HG03469 (cell line): ENCODE results near the gene NMD3.
"Not testable (repeated sequence)": the region's sequence is repeated elsewhere in the genome, so short reads cannot be mapped to it uniquely, and the experiment has no call there.

ENCODE experiments used
- ATAC-seq: cut with Tn5 transposase; IDR thresholded peaks from one replicate; pipeline ENCODE4 v1.9.1; 2021; ENCODE audit warnings: mild to moderate bottlenecking, moderate library complexity, moderate number of reproducible peaks; ENCODE audit not compliant: unreplicated experiment

NMD3 gene

DNA sequence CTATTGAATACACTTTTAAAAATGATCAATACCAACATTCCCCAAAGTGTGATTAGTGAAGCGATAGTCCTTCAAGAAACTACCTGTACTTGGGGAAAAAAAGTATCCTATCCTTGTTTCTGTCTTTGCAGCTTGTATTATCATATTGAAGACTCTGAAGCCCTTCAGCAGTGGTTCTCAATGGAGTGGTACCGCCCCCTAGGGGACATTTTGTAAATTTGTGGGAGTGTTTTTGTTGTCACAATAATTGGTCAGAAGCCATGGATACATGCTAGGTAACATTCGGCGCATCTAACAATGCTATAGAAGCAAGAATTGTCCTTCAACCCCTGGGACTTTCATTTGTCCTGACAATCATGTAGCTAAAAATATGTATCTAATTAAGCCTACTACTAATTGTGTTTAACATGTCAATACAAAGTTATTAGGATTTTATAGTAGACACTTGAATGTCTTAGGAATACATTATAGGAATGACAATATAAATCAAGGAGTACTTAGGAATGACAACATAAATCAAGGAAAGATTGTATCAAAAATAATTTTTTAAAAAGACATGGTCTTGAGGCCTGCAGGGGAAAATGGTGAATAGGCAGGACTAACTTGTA is 53.7 kb downstream of the NMD3 start:
- no peak for ATAC-seq

DNA sequence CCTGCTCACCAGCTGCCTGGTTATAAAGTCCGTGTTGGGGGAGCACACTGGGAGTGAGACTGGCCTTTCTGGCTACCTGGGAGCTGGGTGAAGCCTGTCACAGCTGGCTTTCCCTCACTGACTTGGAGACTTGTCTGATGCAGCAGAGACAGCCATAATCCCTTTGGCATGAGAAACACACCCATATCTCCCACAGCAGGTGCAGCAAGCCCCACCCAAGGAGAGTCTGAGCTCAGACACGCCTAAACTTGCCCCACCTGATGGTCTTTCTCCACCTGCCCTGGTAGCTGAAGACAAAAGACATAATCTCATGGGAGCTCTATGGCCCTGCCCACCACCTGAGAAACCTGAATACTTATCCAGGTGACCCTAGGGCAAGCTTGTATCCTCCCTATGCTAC is 54.8 kb downstream of the NMD3 start:
- ATAC-seq, result no peak

DNA sequence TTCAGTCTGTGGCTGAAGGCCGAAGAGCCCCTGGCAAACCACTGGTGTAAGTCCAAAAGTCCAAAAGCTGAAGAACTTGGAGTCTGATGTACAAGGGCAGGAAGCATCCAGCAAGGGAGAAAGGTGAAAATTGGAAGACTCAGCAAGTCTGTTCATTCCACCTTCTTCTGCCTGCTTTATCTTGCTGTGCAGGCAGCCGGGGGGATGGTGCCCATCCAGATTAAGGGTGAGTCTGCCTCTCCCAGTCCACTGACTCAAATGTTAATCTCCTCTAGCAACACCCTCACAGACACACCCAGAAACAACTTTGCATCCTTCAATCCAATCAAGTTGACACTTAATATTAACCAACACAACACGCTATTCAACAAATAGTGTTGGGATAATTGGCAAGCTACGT is 61.3 kb downstream of the NMD3 start:
- not testable (repeated sequence) for ATAC-seq

DNA sequence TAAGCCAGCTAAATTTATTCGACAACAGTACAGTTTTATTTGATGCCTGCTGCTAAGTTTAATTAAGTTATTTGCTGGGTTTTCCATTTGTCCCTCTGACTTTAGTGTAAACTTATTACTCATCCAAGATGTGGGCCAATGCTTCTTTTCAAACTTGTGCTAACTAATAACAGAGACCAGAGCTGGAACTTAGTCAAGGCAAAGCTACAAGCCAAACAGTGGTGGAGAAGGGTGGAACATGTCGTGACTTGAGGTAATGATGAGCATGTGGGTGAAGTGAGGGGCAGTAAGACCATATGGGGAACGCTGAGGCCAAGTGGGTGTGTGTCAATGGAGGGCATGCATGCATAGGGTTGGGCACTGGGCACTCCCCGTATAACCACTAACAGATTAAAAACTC is 63.9 kb downstream of the NMD3 start:
- no peak for ATAC-seq

DNA sequence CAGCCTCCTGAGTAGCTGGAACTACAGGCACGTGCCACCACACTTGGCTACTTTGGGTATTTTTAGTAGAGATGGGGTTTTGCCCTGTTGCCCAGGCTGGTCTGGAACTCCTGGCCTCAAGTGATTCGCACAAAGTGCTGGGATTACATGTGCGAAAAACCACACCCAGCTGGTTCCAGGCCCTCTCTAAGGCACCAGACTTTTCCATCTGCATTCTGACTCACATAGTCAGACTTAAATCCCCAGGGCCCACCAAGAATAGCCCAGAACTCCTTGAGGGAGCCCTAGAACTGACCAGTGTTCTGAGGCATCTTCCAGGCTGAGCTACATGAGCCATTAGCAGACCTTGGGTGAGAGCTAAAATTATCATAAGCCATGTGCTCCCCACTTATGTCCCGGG is 68.1 kb downstream of the NMD3 start:
- ATAC-seq, result no peak

DNA sequence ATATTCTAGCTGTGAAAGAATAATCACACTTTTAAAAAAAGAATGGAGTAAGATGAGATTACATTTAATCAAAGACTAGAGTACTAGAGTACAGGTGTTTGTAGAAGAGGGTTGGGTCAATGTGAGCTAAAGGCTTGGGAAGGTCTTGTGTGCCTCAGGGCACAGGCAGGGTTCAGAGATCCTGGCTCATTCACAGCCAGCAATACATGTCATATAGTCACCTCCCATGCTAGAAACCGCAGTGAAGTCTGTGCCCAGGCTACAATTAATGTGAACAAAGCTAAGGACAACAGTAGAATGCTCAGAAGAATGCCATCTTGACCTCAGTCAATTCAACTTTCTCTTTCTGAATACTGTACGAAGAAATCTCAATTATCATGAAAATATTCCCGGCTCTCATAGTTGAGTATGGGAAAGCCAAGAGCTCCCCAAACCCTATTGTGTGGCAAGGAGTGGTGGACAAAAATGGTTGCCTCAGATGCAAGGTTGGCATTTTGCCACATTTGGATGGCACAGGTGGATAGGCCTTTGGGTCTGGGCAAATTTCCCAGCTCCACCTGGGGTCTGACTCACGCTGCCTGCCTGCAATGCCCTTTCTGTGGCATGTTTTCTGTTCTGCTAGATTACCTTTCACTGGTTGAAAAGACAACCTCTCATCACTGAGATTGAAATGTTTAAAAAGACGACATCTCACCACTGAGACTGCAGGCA is 70.2 kb downstream of the NMD3 start:
- no peak for ATAC-seq

DNA sequence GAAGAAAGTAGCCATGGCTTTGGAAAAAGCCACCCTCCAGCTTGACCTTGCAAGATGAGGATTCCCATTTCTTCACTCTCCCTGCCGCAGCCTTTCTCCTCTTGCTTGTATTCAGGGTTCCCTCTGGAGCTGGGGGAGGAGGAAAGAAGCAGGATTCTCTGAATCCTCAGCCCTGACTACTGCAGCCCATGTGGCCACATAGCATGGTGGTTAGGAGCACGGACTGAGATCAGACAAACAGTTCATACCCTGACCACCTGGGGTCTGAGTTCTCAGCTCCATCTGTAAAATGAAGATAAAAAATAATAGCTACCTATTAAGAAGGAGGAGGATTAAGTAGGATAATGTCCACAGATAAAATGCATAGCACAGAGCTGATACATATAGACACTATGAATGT is 72.3 kb downstream of the NMD3 start:
- ATAC-seq, result no peak

DNA sequence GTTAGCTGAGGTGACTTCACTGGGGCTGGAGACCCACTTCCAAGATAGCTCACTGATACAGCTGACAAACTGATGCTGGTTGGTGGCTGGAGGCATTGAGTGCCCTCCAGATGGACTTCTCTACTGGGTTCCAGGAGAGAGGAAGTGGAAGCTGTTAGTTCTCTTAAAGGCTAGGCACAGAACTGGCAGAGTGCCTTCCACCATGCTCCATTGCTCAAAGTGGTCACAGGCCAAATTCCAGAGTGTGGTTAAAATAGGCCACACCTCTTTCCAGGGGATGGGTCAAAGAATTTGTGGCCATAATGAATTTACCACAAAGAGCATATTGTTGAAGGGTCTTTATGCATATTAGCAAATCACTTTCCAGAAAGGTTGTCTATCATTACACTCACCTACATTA is 74.2 kb downstream of the NMD3 start:
- no peak for ATAC-seq

DNA sequence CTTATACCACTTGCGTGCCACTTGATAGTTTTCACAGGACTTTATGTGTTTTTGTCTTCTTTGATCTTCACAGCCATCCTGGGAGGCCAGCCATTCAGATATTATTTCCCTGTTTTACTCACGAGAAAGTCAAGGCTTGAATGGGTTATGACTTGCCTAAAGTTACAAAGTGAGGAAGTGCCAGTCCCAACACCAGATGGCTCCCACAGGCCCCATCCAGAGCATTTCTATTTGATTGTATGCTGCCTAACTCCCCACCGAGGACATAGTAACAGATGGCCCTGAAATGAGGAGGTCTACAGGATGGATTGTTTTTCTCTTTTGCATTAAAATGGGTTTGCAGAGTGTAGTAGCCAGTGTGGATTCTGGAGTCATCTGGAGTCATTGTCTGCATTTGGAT is 75.7 kb downstream of the NMD3 start:
- ATAC-seq, result no peak
